MCF 10A (cell line): ENCODE results near the gene KCNC3. TPM values are rescaled to one million over a fixed set of nuclear protein-coding genes. Genes with fewer than 3 reads are reported as not detected.
"Not testable (repeated sequence)": the region's sequence is repeated elsewhere in the genome, so short reads cannot be mapped to it uniquely, and the experiment has no call there.

Experiments used
- BruUV-seq: library from RNA; stranded (reverse); fragments of 400-500 nt; replicated peaks from 2 replicates; lab custom pipeline; 2021; lab: Mats Ljungman, UMichigan
- CTCF ChIA-PET: fragments of 300-600 bp; sonication (Branson Sonifier 250); formaldehyde crosslinking; extraction: SDS; loops from one replicate; lab custom pipeline; 2021; ENCODE audit warnings: antibody characterized with exemption, inconsistent platforms; lab: Yijun Ruan, JAX
- POLR2A ChIA-PET: fragments of 300-600, 350-650 bp; sonication (Branson Sonifier 250); formaldehyde crosslinking; extraction: SDS; loops from one replicate; lab custom pipeline; 2020; ENCODE audit warnings: antibody characterized with exemption, inconsistent platforms; lab: Yijun Ruan, JAX
- DNase-seq: peaks from one replicate; pipeline ENCODE4 v3.0.0-alpha.2; 2018; ENCODE audit not compliant: unreplicated experiment
- H3K27ac Mint-ChIP-seq: one replicate; pipeline ENCODE4 v1.8.0; 2022; ENCODE audit warnings: mild to moderate bottlenecking, low read depth, mixed read lengths; ENCODE audit not compliant: unreplicated experiment
- H3K27me3 Mint-ChIP-seq: one replicate; pipeline ENCODE4 v1.8.0; 2022; ENCODE audit warnings: mixed read lengths; ENCODE audit not compliant: insufficient read depth, unreplicated experiment
- H3K36me3 Mint-ChIP-seq: one replicate; pipeline ENCODE4 v1.8.0; 2022; ENCODE audit warnings: mild to moderate bottlenecking, moderate library complexity, mixed read lengths; ENCODE audit not compliant: insufficient read depth, unreplicated experiment
- H3K4me1 Mint-ChIP-seq: one replicate; pipeline ENCODE4 v1.8.0; 2022; ENCODE audit warnings: mixed read lengths; ENCODE audit not compliant: insufficient read depth, unreplicated experiment
- H3K4me3 Mint-ChIP-seq: one replicate; pipeline ENCODE4 v1.8.0; 2022; ENCODE audit warnings: mild to moderate bottlenecking, moderate library complexity, mixed read lengths; ENCODE audit not compliant: unreplicated experiment
- H3K9me3 Mint-ChIP-seq: one replicate; pipeline ENCODE4 v1.8.0; 2022; ENCODE audit warnings: mixed read lengths; ENCODE audit not compliant: unreplicated experiment
- CTCF ChIP-seq: fragments of 200-600 bp; IDR thresholded peaks from one replicate; pipeline ENCODE4 v1.8.0; 2022; ENCODE audit warnings: antibody characterized with exemption, mild to moderate bottlenecking; ENCODE audit not compliant: unreplicated experiment
- intact Hi-C: fragments of 100-400 bp; cut with micrococcal nuclease; formaldehyde crosslinking; loops from 2 replicates; pipeline ENCODE4 v1.14.1; 2022
- total RNA-seq: library from RNA; stranded (reverse); gene quantifications from 2 replicates; pipeline ENCODE4 v1.2.3, GENCODE V29; 2022

Gene KCNC3
- total RNA-seq, 1 experiment from 2014 or later: not detected

- peaks cover 6% of the 10 kb centered on the region for H3K36me3 Mint-ChIP-seq
- no TSS peak for BruUV-seq
- TF ChIP-seq CTCF: no peak
- intact Hi-C loops: no loop called here
- no peak overlapping the region for H3K4me3 Mint-ChIP-seq
- ChIA-PET CTCF (interaction anchor here (0.6 to 1.4 kb wide), 6 partner anchors 12 to 585 kb away, joined by 3 to 4 read pairs (median 4); no protein-coding TSS in a partner anchor), POLR2A (interaction anchor here (0.7 kb wide), 1 partner anchor 544 kb away, joined by 3 read pairs; no protein-coding TSS in a partner anchor)
- no peaks in the 10 kb centered on the region for H3K9me3 Mint-ChIP-seq
- H3K27ac Mint-ChIP-seq: no peak overlapping the region
- H3K4me1 Mint-ChIP-seq: no peaks in the 10 kb centered on the region
- DNase-seq: no peak
- H3K27me3 Mint-ChIP-seq: no peaks in the 10 kb centered on the region
These were observed 20.3 kb upstream of the KCNC3 start for GRCh38 chr19:50349277-50350057.

GRCh38 chr19:50347089-50347581, 18.0 kb upstream of the KCNC3 start:
- H3K4me1 Mint-ChIP-seq, H3K9me3 Mint-ChIP-seq, H3K4me3 Mint-ChIP-seq, H3K27ac Mint-ChIP-seq, BruUV-seq, H3K36me3 Mint-ChIP-seq, DNase-seq, H3K27me3 Mint-ChIP-seq, intact Hi-C loops: not testable (repeated sequence)
- ChIA-PET CTCF (interaction anchor here (0.6 kb wide), 1 partner anchor 20 kb away, joined by 4 read pairs; no protein-coding TSS in a partner anchor), POLR2A (interaction anchor here (0.7 kb wide), 1 partner anchor 110 kb away, joined by 3 read pairs; no protein-coding TSS in a partner anchor)

- ChIA-PET POLR2A (no interaction called here), CTCF (interaction anchor here (0.9 kb wide), 1 partner anchor 11 kb away, joined by 3 read pairs; no protein-coding TSS in a partner anchor)
- peaks cover 6% of the 10 kb centered on the region for H3K36me3 Mint-ChIP-seq
- no peak for DNase-seq
- H3K27ac Mint-ChIP-seq: no peak overlapping the region
- intact Hi-C loops: no loop called here
- no peaks in the 10 kb centered on the region for H3K27me3 Mint-ChIP-seq
- no peaks in the 10 kb centered on the region for H3K9me3 Mint-ChIP-seq
- H3K4me3 Mint-ChIP-seq: no peak overlapping the region
- H3K4me1 Mint-ChIP-seq: no peaks in the 10 kb centered on the region
- no TSS peak for BruUV-seq
- no peak for TF ChIP-seq CTCF
These were observed 15.6 kb upstream of the KCNC3 start for GRCh38 chr19:50344661-50345318.

- Mint-ChIP-seq H3K4me1 (no peaks in the 10 kb centered on the region), H3K9me3 (no peaks in the 10 kb centered on the region), H3K27ac (no peak overlapping the region), H3K27me3 (no peaks in the 10 kb centered on the region), H3K36me3 (no peaks in the 10 kb centered on the region), H3K4me3 (no peak overlapping the region)
- no peak for TF ChIP-seq CTCF
- ChIA-PET POLR2A (no interaction called here), CTCF (interaction anchor here (1.8 kb wide), 1 partner anchor 16 kb away, joined by 5 read pairs; no protein-coding TSS in a partner anchor)
- no peak for DNase-seq
- BruUV-seq: no TSS peak
- intact Hi-C loops: no loop called here
These were observed 12.0 kb upstream of the KCNC3 start for GRCh38 chr19:50341091-50341564.
